Measurements from ENCODE around the gene HPSE2.

GRCh38 chr10:98419469-98420261 is 816.0 kb downstream of the HPSE2 start:
- TF ChIP-seq CTCF (IDR thresholded peaks at IDR 0.05; ENCODE audit: insufficient read depth, low read length, poor library complexity, severe bottlenecking) = no peak
- TF ChIP-seq EZH2phosphoT487 (conservative IDR thresholded peaks at IDR 0.05; ENCODE audit: low read length) = no peak
